DMS53 treated with DMSO at 0.1 percent for 48 hours (cell line): ENCODE measurements around the gene LCN15.
"Not testable (repeated sequence)": the region's sequence is repeated elsewhere in the genome, so short reads cannot be mapped to it uniquely, and the experiment has no call there.

Source experiments
- DNase-seq: peaks from one replicate; lab custom pipeline; 2025; ENCODE audit not compliant: unreplicated experiment; lab: John Stamatoyannopoulos, UW

The LCN15 gene

DNA sequence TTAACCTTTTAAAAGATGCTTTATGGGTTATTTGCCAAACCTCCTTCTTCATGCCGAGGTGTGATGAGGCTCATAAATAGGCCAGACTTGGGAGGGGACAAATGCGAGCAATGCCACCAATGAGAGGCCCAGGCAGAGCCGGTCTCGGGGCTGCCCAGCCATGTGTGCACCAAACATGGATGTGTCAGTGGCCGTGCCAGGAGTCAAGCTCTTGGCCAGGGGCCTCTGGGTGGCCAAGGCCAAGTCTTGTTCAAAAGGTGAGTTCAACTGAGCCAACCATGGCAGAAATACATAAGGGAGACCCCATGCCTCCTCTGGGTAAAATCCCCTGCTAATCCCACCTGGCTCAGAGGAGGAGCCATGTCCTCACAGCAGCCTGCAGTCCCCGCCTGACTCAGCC lies 10.9 kb upstream of the LCN15 start:
- no peak for DNase-seq

- DNase-seq, result no peak
Measured at GRCh38 chr9:136774416-136775045, 10.2 kb upstream of the LCN15 start.

DNA sequence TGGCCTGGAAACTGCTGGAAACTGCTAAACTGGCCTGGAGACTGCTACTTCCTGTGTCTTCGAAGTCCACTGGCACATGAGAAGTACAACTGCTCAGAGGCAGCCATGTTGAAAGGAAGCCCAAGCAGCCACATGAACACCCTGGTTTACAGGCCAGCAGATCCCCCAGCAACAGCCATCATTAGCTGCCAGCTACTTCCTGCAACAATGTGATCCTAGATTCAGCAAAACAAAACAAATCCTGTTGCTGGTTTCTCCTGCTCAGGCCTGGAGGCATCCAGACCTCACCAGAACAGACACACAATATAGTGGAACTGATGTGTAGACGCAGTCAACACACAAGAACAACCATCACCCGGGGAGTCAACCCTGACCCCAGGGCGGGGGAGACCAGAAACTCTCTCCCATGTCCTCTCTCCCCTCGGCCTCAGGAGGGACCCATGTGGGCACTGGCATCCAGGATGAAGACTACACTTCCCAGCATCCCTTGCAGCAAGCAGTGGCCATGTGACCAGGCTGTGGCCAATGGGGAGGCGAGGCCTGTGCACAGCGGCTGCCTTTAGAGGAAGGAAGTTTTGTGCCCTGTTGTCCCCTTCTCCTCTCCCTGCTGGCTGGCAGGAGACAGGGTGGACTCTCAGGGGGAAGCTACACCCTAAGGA lies 9.2 kb upstream of the LCN15 start:
- no peak for DNase-seq

DNA sequence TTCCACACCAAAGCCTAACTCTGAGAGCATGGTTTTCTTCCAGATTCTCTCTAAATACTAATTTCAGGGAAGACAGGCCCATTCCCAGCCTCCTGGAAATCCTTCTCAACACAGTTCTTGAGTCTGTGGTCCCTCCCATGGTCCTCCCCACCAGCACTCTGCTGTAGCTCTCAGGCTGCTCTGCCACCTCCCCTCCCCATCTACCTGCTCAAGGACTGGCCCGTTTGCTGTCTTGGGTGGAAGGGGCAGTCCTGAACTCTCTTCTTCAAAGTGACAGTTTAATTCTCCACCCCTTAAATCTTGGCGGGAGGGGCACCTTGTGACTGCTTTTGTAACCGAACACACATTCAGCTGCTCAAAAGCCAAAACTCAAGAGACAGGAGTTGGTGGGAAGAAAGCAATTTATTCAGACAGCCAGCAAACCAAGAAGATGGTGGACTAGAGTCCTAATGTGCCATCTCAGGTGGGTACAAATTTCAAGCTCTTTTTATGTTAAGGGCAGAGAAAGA lies 7.6 kb upstream of the LCN15 start:
- DNase-seq, result no peak

GRCh38 chr9:136769710-136770191 lies 5.4 kb upstream of the LCN15 start:
- DNase-seq, result no peak

GRCh38 chr9:136766410-136767120 lies 2.2 kb upstream of the LCN15 start:
- DNase-seq, result peak; percentile 70

- DNase-seq, result not testable (repeated sequence)
Measured at GRCh38 chr9:136765745-136766409, 1.6 kb upstream of the LCN15 start.

- DNase-seq, result no peak
Measured at GRCh38 chr9:136765041-136765440, 723 bp upstream of the LCN15 start.

GRCh38 chr9:136763649-136764035 lies 676 bp downstream of the LCN15 start:
- no peak for DNase-seq

DNA sequence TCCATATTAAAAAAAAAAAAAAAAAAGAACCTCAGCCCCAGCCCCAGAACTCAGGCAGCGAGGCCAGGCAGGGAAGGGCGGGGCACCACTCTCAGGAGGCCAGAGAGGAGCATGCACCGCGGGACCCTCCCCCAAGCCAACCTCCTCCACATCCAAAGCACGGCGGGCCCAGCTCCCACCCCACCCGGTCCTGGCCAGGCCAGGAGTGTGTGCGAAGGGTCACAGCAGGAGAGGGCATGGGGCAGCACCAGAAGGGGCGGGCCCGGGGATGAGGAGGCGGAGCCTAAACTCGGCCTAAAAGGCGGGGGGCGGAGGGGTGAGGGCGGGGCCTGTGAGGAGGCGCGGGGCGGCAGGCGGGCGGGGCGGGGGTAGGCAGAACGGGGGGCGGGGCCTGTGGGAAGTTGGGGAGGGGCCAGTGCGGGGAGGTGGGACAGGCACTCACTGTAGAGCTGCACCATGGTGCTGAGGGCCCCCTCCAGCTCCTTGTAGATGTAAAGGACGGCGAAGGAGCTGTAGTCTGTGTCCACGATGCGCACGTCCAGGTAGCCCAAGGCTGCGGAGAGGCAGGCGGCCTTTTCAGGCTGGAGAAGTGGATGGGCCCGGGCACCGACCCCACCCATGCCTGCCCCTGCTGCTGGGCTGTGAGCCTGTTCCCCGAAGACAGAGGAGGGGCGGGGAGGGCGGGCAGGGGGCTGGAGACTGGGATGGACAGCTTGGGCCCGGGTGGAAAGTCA lies 1.2 kb downstream of the LCN15 start:
- peak; percentile 31 for DNase-seq

- DNase-seq, result no peak
Measured at GRCh38 chr9:136762221-136762691, 2.1 kb downstream of the LCN15 start.

DNA sequence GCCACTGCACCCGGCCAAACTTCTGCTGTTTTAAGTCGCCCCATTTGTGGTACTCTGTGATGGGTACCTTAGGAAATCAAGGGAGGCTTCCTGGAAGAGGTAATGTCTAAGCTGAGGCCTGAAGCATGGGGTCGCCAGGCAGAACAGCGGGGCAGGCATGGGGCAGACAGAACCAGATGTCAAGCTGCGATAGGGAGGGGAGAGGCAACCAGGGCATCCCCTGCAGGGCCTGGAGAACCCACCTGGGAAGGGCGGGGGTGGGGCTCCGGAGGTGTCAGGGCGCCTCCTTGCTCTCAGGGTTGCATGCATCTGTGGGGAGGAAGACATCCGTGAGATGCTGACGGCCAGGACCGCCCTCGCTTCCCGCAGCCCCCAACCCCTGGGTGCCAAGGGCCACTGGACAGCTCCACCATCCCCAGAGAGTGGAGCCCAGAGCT lies 2.8 kb downstream of the LCN15 start:
- DNase-seq, result no peak

DNA sequence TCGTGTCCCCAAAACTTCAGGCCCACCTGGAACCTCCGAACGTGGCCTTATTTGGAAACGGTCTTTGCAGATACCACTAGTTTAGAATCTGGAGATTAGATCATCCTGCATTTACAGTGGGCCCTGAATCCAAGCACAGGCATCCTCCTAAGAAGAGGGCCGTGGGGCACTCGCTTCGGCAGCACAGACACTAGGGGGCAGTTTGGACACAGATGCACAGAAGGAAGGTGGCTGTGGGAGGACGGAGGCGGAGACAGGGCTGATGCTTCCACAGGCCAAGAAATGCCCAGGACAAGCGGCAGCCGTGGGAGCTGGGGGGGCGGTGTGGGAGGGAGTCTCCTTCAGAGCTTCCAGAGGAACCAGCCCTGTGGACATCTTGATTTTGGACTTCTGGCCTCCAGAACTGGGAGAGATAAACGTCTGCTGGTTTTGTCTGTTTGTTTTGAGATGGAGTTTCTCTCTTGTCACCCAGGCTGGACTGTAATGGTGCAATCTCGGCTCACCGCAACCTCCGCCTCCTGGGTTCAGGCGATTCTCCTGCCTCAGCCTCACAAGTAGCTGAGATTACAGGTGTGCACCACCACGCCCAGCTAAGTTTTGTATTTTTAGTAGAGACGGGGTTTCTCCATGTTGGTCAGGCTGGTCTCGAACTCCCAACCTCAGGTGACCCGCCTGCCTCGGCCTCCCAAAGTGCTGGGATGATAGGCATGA lies 3.3 kb downstream of the LCN15 start:
- DNase-seq, result peak; percentile 52

DNA sequence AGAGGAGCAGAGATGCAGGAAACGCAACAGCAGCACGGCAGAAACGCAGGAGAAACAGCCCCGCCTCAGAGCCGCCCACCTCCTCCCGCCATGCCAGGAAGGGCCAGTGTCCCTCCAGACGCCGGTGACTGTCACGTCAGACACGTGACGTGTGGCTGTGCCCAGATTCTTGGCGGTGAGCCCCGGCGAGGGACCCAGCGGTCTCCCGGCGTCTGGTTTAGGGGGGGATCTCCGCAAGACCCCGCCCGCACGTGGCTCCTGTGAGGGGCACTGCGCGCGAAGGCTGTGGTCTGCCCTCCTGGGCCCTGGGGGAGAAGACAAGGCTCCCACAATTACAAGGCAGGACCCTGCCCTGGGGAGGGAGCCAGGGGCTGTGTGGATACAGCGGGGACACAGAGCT lies 3.9 kb downstream of the LCN15 start:
- DNase-seq, result no peak

DNA sequence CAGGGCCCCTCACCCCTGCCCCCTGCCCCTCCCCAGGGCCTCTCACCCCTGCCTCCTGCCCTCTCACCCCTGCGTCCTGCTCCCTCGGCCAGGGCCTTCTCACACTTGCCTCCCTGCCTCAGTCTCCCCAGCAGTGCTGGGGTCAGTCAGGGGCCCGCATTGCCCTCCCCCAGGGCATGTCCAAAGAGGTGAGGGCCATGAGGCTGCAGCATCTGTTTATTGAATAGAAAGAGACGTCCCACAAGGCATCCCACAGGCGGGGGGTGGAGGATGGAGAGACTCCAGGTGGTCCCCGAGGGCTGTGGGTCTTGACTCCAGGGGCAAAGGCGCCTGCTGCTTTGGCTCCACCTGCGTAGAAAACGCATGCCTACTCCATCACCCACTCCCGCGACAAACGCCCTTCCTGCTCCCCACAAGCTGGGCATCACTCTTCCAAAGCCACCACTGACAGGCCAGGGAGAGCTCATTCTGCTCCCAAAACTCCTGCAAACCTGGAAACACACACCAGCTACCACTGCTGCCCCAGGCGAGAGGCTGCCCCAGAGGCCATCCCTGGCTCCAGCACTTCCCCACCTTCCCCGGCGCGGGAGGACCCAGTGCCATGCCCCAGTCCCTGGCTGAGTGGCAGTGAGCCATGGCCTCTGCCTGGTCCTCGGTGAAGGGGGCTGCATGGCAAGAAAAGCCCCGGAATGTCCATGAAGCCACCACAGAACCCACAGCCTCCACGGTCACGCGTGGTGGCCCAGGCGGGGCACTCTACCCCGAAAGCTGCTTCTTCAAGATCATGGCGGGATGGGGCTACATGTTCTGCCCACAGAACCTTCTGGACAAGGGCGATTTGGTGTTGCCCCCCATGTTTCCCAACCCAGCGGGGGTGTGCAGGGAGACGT lies 4.6 kb downstream of the LCN15 start:
- no peak for DNase-seq

GRCh38 chr9:136759001-136759400 lies 5.3 kb downstream of the LCN15 start:
- no peak for DNase-seq

DNA sequence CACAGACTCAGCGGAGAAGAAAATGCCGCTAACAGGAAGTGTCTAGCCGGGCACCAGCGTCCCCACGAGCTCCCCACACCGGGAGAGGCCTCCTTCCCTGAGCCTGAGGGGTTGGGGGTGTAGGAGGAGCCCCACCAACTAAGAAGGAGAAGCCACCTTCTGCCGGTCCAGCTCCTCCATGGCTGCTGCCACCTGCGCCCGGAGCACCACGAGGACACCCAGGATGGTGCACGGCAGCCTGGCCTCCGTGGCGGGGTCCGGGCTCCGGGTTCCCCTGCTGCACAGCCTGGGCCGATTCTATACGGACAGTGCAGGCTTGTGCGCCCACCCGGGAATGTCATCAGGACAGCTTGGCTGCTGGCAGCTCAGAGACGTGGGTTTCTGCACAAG lies 6.6 kb downstream of the LCN15 start:
- DNase-seq, result no peak

DNA sequence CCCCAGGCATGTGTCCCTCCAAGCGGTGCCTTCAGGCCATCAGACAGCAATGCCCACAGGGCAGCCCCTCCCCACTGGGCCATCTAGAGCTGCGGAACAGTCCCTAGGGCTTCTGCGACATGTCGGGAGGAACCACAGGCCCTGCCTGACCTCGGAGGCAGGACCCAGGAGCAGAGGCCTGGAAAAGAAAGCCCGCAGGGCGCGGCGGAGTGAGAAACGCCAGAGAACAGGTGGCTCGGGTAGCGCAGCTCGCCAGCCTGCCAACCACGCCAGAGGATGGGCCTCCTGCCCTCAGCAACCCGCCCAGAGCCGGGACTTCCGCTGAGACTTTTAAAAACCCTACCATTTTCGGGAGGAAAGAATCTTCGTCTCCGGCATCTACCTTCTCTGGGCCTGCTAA lies 7.0 kb downstream of the LCN15 start:
- no peak for DNase-seq

DNA sequence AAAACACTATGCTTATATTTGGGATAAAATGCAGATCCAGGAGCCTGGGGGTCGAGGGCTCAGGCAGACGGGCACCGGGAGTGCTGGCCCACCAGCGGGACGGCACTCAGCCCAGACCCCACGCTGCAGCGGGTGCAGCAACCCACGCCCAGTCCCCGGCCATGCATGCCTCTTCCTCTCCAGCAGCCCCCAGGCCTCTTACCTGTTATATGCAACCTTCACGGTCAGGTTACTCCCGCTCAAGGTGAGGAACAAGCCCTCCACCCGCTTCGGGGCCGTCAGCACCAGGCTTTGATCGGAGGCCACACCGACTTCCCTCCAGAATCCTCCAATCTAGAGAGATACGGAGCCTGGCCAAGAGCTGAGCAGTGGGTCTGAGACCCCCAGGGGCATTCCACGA lies 7.5 kb downstream of the LCN15 start:
- DNase-seq, result no peak
